HG02870 (cell line): ENCODE measurements around the gene PDCD5.
"Not testable (repeated sequence)": the region's sequence is repeated elsewhere in the genome, so short reads cannot be mapped to it uniquely, and the experiment has no call there.

Experiments
- ATAC-seq: cut with Tn5 transposase; IDR thresholded peaks from one replicate; pipeline ENCODE4 v1.9.1; 2021; ENCODE audit warnings: mild to moderate bottlenecking, moderate library complexity; ENCODE audit not compliant: unreplicated experiment

Gene PDCD5

DNA sequence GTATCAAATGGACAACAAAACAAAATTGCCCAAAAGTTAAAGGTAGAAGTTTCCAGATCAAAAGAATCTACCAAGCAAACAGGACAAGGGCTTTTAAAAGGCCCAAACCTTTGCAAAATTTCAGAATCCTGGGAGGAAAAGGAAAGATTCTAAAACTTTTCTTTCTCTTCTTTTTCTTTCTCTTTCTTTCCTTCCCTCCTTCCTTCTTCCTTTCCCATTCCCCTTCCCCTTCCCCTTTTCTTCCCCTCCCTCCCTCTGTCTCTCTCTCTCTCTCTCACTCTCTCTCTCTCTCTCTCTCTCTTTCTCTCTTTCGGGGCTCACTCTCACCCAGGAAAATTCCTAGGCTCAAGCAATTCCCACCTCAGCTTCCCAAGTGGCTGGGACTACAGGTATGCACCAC is 4.2 kb upstream of the PDCD5 start:
- no peak for ATAC-seq

DNA sequence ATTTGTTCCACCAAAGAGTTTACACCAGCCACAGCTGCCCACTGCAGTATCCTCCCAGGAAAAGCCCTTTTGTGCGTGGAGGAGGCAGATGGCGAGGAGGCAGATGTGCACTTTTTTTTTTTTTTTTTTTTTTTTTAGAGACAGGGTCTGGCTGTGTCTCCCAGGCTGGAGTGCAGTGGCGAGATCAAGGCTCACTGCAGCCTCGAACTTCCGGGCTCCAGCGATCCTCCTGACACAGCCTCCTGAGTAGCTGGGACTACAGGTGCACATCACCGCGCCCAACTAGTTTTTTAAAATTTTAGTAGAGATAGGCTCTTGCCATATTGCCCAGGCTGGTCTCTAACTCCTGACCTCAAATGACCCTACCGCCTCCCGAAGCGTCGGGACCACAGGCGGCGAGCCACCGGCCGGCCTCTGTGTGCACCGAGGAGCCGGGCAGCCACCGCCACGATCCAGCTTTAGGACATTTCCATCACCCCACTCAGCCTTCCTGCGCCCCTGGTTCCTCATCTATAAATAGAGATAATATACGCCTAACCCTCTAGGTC is 563 bp upstream of the PDCD5 start:
- ATAC-seq: peak; percentile 22

DNA sequence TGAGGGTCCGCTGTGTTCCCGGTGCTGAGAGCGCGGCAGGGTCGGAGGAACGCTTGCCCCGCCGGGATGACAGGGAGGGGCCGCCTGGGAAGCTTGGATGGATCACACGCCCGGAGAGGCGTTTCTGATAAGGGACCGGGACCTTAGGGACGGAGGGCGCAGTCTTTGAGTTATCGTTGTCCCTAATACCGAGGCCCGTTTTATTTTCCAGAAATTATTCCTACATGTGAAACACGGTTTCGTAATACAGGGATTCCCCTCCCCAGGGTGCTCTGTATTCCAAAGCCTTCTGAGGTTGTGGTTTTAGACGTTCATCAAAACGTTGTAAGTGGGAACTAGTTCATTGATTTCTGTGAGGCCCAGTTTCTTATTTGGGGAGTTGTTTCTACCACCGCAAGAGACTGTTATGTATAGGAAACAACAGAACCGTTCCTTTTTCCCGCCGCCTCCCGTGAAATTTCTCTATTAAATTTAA is 752 bp downstream of the PDCD5 start:
- no peak for ATAC-seq

DNA sequence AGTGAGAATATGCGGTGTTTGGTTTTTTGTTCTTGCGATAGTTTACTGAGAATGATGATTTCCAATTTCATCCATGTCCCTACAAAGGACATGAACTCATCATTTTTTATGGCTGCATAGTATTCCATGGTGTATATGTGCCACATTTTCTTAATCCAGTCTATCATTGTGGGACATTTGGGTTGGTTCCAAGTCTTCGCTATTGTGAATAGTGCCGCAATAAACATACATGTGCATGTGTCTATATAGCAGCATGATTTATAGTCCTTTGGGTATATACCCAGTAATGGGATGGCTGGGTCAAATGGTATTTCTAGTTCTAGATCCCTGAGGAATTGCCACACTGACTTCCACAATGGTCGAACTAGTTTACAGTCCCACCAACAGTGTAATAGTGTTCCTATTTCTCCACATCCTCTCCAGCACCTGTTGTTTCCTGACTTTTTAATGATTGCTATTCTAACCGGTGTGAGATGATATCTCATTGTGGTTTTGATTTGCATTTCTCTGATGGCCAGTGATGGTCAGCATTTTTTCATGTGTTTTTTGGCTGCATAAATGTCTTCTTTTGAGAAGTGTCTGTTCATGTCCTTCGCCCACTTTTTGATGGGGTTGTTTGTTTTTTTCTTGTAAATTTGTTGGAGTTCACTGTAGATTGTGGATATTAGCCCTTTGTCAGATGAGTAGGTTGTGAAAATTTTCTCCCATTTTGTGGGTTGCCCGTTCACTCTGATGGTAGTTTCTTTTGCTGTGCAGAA is 6.9 kb downstream of the PDCD5 start:
- ATAC-seq: not testable (repeated sequence)

DNA sequence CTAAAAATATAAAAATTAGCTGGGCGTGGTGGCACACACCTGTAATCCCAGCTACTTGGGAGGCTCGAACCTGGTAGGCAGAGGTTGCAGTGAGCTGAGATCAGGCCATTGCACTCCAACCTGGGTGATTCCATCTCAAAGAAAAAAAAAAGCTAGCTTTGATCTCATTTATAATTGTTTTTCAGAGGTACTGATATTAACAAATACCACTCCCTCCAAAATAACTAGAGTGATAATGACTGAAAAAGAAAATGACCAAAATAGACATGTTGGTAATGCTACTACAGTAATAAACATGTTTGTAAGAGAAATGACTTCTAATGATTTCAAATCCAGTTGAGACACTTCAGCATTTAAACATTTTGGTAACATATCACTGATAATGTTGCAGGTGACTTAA is 13.0 kb downstream of the PDCD5 start:
- no peak for ATAC-seq

DNA sequence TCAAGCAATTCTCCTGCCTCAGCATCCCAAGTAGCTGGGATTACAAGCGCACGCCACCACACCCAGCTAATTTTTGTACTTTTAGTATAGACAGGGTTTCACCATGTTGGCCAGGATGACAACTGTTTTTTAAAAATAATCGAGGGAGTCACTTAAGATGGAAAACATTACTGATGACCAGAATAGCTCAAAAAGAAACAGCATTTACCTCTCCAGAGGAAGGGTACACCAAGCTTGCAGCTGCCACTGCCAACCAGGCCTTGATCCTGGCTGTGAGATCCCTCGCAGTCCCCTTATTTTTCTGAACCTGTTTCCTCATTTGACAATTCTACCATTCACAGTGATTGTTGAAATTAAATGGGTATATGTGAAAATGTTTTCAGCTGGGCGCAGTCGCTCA is 14.5 kb downstream of the PDCD5 start:
- no peak for ATAC-seq

DNA sequence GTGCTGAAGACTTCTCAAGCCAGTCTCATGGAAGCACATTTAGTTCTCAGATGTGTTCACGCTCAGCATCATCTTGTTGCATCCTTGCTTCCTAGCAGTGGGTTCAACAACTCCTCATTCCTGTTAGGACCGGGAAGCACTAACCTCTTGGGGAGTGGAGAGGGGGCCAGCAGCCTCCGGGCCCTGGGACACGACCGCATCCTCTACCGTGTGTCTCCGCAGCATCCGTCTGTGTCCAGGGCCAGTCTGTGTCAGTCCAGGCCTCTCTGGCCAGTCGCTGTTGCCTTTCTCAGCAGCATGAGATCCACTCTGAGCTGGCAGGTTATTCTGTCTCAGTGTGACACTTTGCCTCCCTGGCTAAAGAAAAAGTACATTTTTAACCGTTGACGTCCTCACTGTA is 17.0 kb downstream of the PDCD5 start:
- no peak for ATAC-seq

DNA sequence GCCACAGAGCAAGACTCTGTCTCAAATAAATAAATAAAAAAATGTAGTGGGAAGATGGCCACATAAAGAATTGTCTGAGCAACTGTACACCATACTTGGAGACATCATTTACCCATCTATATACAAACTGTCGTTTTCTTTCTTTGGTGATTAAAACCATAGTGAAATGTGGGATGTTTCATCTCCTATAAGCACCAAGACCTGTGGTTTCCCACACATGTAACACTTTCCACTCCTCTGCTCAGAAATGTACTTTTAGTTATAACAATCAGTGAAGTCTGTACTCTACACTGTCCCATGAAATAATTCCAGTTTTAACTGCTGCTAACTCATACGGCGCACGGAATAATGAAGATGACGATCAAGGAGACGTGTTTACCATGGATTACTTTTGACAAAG is 18.3 kb downstream of the PDCD5 start:
- no peak for ATAC-seq

DNA sequence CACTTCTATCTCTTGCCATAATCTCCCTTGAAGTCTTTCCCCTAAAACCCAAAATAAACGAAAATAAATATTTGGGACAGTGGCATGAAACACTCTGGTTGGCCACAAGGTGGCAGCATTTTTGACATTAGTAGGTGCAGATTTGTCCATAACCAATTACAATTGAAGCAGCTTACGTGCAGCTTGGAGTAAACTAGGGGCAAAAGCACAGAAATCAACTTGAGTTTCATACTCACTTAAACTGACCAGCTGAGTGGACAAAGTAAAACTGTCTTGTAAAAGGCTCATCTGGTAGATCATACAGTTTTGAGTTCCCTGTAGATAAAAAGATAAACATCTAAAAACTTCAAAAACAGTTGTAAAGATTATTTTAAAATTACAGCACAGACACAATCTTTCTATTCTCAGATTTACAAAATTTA is 18.8 kb downstream of the PDCD5 start:
- ATAC-seq: no peak

DNA sequence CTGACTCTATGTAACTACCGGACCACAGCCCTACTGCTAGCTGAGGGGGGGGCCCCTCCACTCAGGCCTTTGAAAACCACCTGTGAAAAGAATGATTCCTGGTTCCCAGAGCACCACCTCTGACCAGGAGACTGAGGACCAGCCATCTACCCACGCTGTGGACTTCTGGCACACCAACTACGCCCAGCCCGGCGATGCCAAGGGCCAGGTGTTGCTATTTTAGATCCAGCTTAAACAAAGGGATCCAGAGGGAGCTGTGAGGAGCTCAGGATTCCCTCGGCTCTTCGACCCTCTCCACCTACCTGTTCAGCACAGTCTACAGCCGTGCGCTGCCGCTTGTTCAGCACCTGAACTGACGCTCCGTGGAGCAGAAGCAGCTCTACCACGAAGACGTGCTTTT is 23.0 kb downstream of the PDCD5 start:
- no peak for ATAC-seq

DNA sequence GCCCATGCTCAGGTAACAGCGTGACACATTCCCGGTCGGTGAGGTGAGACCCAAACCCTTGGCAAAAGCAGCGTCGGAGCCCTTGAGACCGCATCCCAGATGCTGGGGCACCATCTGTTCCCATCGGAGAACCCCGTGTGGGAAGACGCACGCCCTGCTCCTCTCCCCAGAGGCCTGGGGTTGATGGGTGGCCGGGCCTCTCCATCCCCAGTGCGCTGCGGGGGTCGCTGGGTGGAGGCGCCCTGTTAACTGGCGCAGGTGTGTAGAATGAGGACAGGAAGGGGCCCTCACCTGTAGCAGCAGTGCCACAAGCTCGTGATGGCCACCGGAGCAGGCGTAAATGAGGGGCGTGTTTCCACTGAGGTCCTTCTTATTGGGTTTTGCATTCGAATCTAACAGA is 24.6 kb downstream of the PDCD5 start:
- ATAC-seq: no peak

DNA sequence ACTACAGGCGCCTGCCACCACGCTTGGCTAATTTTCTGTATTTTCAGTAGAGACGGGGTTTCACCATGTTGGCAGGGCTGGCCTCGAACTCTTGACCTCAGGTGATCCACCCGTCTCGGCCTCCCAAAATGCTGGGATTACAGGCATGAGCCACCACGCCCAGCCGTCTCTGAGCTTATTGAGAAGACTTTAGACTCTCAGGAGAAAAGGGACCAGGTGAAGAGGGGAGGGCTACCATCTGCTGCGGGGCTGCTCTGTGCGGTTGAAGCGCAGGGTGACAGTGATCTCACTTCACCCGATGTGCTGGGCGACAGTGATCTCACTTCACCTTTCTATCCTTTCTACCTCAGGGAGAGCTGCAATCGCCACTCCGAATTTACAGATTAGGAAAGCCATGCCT is 25.3 kb downstream of the PDCD5 start:
- ATAC-seq: no peak

DNA sequence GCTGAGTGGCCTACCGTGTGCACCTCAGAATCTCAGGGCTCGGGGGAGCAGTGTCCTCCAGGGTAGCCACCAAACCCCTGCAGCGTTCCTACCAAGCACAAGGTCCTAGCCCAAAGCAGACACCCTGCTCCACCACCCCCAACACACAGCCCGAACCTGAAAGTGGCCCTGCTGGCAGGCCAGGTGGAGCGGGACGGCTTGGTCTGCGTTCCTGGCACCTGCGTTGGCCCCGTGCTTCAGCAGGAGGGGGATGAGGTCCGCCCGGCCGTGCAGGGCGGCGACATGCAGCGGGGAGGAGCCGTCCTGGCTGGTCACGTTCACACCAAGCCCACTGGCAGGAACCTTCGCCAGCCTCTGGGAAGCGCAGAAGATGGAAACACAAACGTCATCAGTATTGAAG is 26.5 kb downstream of the PDCD5 start:
- ATAC-seq: no peak

DNA sequence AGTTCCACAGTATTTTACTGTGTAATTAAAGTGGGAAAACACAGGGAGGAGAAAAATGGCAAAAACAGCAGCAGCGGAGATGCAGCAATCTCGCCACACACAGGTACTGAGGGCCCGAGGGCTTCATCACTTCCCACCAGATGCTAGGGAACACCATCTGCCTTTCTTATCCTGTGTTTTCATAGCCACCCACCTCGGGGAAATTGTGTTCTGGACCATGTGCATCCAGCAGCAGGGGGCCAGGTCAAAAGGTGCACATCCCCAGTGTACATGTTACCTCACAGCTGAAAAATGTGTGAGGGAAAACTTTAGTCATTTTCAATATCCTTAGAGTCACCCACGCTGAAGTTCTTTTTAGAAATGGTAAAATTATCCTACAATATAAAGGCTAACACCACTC is 30.2 kb downstream of the PDCD5 start:
- ATAC-seq: no peak

DNA sequence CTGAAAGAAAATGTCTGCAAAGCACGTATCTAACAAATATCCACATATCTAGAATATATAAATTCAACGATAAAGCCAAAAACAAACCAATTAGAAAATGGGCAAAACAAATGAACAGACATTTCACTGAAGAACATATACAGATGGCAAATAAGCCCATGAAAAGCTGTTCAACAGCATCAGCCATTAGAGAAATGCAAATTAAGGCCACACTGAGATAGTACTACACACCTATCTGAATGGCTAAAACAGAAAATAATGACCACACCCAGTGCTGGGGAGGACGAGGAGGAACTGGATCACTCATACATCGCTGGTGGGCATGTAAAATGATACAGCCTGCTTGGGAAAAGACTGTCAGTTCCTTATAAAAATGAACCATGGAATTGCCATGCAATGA is 32.0 kb downstream of the PDCD5 start:
- ATAC-seq: no peak

DNA sequence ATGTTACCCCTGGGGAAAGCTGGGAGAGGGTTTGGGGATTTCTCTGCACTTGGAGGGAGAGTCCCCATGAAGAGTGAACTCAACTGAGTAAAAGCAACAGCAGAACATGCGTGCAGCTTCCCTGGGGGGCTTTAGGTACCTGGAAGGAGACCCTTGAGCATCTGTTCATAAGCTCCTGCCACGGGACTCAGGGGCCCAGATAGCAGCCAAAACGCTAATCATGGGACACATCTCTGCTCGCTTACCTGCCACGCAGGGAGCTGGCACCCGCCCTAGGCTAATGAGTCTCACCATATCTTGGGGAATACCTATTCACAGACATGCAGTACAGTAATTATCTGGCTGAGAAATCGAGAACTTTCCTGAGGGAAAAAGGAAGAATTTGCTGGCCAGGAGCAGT is 33.9 kb downstream of the PDCD5 start:
- no peak for ATAC-seq

DNA sequence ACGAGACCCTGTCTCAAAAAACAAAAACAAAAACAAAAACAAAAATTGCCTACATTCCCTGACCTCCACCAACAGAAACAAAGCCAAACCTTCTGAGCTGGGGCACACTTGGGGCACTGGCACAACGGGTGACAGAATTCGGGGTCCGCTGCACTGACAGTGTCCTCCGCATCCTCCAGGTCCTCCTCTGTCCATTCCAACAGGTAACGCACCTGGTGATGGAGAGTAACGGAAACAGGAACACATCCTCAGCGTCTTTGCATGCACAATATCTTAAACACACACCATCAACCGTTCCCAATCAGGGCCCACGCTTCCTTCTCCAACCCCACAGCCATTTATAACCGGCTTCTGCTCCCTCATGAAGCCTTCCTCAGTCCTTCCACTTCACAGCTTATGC is 34.6 kb downstream of the PDCD5 start:
- ATAC-seq: no peak

DNA sequence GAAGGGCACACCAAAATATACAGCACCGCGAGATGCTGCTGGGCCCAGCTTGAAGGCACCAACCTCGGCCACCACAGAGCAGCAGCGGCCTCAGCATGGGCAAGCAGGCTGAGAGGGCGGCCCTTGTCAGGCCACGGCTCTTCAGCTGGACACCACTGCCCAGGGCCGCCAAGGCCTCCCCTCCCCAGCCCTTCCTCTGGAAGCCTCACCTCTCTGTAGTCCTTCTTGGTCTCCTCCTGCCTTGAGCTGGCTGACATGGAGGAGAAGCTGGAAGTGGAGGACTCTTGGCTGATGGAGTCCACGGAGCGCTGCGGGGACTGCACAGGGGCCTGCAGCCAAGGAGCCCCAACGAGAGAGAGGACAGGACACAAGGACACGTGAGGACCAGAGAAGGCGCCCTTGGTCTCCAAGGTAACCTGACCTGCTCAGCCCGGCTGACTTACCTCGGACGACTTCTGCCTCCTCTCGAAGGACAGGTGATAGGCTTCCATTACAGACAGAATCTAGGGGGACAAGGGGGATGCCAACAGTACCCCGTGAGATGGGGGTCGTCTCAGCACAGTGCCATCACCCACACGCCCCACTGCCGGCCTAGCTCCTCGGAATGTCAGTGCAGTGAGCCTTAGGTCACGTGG is 38.2 kb downstream of the PDCD5 start:
- no peak for ATAC-seq

DNA sequence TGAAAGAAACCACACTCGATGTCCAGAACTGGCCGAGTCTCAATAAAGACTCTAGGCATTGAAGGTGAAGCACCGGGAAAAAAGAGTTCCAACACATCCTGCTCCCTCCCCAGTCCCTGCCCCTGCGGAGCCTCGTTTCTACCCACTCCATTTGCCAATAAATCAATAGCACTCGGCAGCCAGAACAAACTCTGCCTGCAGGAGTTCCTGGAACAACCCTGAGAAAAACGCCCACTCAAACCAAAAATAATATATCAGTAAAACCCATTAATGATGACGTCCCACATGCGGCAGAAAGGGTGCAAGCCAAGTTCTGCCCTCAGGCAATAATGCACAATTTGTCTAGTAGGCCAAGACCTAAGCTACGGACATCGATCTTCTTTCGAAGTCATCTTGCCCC is 41.0 kb downstream of the PDCD5 start:
- ATAC-seq: no peak

DNA sequence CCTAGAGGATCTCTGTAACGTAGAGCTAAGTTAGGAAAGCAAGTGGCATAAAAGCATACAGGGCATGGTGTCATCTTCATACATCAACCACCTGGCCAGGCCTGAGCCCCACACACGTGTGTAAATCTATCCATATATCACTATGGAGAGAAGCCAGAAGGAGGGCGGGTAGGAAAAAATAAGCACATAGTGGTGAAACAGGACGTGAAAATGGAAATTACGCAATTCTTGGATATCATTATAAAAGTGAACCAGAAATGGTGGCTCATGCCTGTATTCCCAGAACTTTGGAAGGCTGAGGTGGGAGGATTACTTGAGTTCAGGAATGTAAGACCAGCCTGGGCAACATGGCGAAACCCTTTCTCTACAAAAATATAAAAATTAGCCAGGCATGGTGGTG is 43.4 kb downstream of the PDCD5 start:
- no peak for ATAC-seq

DNA sequence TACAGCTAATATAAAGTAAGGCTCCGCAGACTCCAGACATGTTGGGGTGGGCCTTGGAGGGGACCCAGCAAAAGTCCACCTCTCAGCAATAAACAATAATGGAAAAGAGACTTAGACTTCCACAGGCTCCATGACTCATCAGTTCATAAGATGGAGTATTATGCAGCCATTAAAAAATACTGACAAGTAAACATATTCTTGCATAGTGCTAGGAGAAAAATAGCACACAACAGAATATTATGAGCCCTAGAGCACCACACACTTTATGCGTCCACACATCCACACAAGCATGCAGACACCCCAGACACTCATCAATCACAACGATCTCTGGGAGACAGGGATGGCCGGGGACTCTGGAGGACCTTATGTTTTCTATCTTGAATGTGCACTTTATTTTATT is 46.0 kb downstream of the PDCD5 start:
- no peak for ATAC-seq

DNA sequence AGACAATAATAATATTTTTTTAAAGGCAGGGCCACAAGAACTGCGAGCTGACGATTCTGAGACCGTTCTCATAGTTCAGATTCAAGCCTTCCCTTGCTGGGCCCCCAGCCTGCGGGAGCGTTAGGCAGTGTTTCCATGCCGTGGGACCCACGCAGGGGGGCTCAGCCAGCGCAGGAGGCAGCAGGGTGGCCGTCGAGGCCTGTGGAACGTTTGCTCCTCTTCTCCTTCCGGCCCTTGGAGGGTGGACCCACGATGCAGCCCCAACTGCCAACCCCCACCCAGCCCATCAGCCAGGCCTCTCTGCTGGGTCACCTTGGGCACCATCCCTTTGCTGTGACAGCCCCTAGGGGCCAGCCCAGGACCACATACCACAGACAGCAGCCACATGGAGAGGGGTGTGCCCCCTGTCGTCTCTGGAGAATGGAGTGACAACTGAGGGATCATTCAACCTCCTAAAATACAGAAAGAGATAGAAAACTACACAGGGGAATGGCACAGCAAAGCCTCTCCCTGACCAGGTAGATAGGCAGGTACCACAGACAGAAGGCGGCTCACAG is 46.8 kb downstream of the PDCD5 start:
- ATAC-seq: no peak
